HepG2 (cell line): Measurements from ENCODE around the gene SCFD2. TPM values are rescaled to one million over a fixed set of nuclear protein-coding genes. Genes with fewer than 3 reads are reported as not detected.

Experiments used
- ATAC-seq: fragments of 200-7000 bp; cut with Tn5 transposase; 3 replicates; pipeline ENCODE4 v1.9.1; 2020; ENCODE audit warnings: mild to moderate bottlenecking, moderate library complexity
- BruUV-seq: library from RNA; stranded (reverse); fragments of 400-500 nt; replicated peaks from 2 replicates; lab custom pipeline; 2021; lab: Mats Ljungman, UMichigan
- CTCF ChIA-PET: fragments of 300-600 bp; formaldehyde crosslinking; extraction: SDS; loops from one replicate; lab custom pipeline; 2021; ENCODE audit warnings: low total read pairs, inconsistent platforms, low intra/inter-chr PET ratio; lab: Yijun Ruan, JAX
- POLR2A ChIA-PET: fragments of 350-600 bp; sonication (Branson Sonifier 250); formaldehyde crosslinking; loops from one replicate; lab custom pipeline; 2020; ENCODE audit warnings: antibody characterized with exemption, inconsistent platforms; lab: Yijun Ruan, JAX
- DNase-seq: peaks from one replicate; pipeline ENCODE4 v3.0.0-alpha.2; 2015; ENCODE audit warnings: low spot score
- FAIRE-seq: peaks from 3 replicates; lab custom pipeline; 2011; peaks lifted over from hg19 to GRCh38; lab: Jason Lieb, UNC
- H2AFZ ChIP-seq: one replicate; pipeline ENCODE4 v1.6.1; 2011; ENCODE audit warnings: low read length, inconsistent platforms
- H3K27ac ChIP-seq: fragments of 300-600 bp; 3 replicates; pipeline ENCODE4 v1.8.0; 2011; ENCODE audit warnings: mixed run types, mild to moderate bottlenecking, mixed read lengths, low read length, inconsistent platforms; ENCODE audit not compliant: insufficient read depth; ENCODE audit errors: extremely low read length
- H3K27me3 ChIP-seq, 2 experiments: fragments of 200-600 bp in 1 of 2; 2 replicates in 1 of 2; 3 replicates in 1 of 2; pipeline versions ENCODE4 v1.6.0 to v1.8.0; 2011; ENCODE audit warnings: low read length in 2 of 2, mild to moderate bottlenecking in 2 of 2, moderate library complexity in 2 of 2, inconsistent platforms in 1 of 2; ENCODE audit not compliant: insufficient read depth in 2 of 2, control insufficient read depth in 1 of 2
- H3K36me3 ChIP-seq, 2 experiments: fragments of 200-600 bp in 1 of 2; replicated peaks in 1 of 2; 2 replicates in 1 of 2; 3 replicates in 1 of 2; pipeline versions ENCODE4 v1.5.1 to v1.8.0; 2011; ENCODE audit warnings: low read length in 2 of 2, inconsistent platforms in 1 of 2; ENCODE audit not compliant: insufficient read depth in 2 of 2, control insufficient read depth in 1 of 2
- H3K4me1 ChIP-seq: 2 replicates; pipeline ENCODE4 v1.5.1; 2012; ENCODE audit warnings: low read length, inconsistent platforms; ENCODE audit not compliant: insufficient read depth
- H3K4me2 ChIP-seq: 2 replicates; pipeline ENCODE4 v1.6.0; 2011; ENCODE audit warnings: low read depth, low read length, inconsistent platforms
- H3K4me3 ChIP-seq, 3 experiments: fragments of 200-600 bp in 1 of 3; sonication (generic), shearing (Covaris generic) in 1 of 3; replicated peaks in 1 of 3; 2 replicates each; pipeline ENCODE4 v1.5.1; 2011 to 2016; ENCODE audit warnings: low read length in 3 of 3, inconsistent platforms in 2 of 3, low read depth in 2 of 3, mild to moderate bottlenecking in 2 of 3, control low read depth in 1 of 3, mixed read lengths in 1 of 3; ENCODE audit not compliant: insufficient read depth in 1 of 3
- H3K79me2 ChIP-seq: one replicate; pipeline ENCODE4 v1.6.1; 2011; ENCODE audit warnings: low read length, inconsistent platforms; ENCODE audit not compliant: insufficient read depth
- H3K9ac ChIP-seq: 2 replicates; pipeline ENCODE4 v1.6.0; 2011; ENCODE audit warnings: mild to moderate bottlenecking, low read depth, low read length, inconsistent platforms; ENCODE audit not compliant: insufficient read depth
- H3K9me3 ChIP-seq: 2 replicates; pipeline ENCODE4 v1.5.1; 2012; ENCODE audit warnings: mild to moderate bottlenecking, low read length
- H4K20me1 ChIP-seq: 2 replicates; pipeline ENCODE4 v1.6.0; 2011; ENCODE audit warnings: inconsistent platforms, mild to moderate bottlenecking, low read length, moderate library complexity; ENCODE audit not compliant: insufficient read depth
- ELF3 ChIP-seq: IDR thresholded peaks from 2 replicates; pipeline ENCODE4 v1.6.1; 2016; ENCODE audit warnings: missing genetic modification reagents, missing compliant biosample characterization
- KMT2A ChIP-seq: sonication (generic); formaldehyde crosslinking; IDR thresholded peaks from 2 replicates; pipeline ENCODE4 v1.4.0; 2020; ENCODE audit warnings: missing genetic modification reagents
- MEIS2 ChIP-seq: sonication (generic); formaldehyde crosslinking; IDR thresholded peaks from 2 replicates; pipeline ENCODE4 v1.9.0; 2021; ENCODE audit warnings: mild to moderate bottlenecking, missing genetic modification reagents
- SOX13 ChIP-seq, 3 experiments: fragments of 450-650 bp in 1 of 3; sonication (generic) in 1 of 3; formaldehyde crosslinking in 1 of 3; IDR thresholded peaks in 2 of 3; conservative IDR thresholded peaks in 1 of 3; 2 replicates each; pipeline versions ENCODE4 v1.5.0 to v1.6.1; 2016 to 2020; ENCODE audit warnings: antibody characterized with exemption in 1 of 3, mild to moderate bottlenecking in 1 of 3, missing compliant biosample characterization in 1 of 3, missing genetic modification reagents in 1 of 3, moderate library complexity in 1 of 3
- TFAP4 ChIP-seq: sonication (generic); IDR thresholded peaks from 2 replicates; pipeline ENCODE4 v1.6.1; 2016; ENCODE audit warnings: low read depth, borderline replicate concordance
- ZBTB34 ChIP-seq: sonication (generic); formaldehyde crosslinking; IDR thresholded peaks from 2 replicates; pipeline ENCODE4 v1.8.0; 2022; ENCODE audit warnings: mild to moderate bottlenecking, missing genetic modification reagents
- ZMYM3 ChIP-seq: sonication (generic); formaldehyde crosslinking; IDR thresholded peaks from 2 replicates; pipeline ENCODE4 v1.5.1; 2020; ENCODE audit warnings: mild to moderate bottlenecking, missing genetic modification reagents
- ZNF547 ChIP-seq: sonication (generic); formaldehyde crosslinking; IDR thresholded peaks from 2 replicates; pipeline ENCODE4 v1.5.1; 2020; ENCODE audit warnings: mild to moderate bottlenecking, missing genetic modification reagents
- ZNF687 ChIP-seq: sonication (generic); formaldehyde crosslinking; IDR thresholded peaks from 2 replicates; pipeline ENCODE4 v1.5.1; 2020; ENCODE audit warnings: mild to moderate bottlenecking, missing genetic modification reagents, moderate library complexity
- ZNF773 ChIP-seq: sonication (generic); formaldehyde crosslinking; IDR thresholded peaks from 2 replicates; pipeline ENCODE4 v1.4.0; 2020; ENCODE audit warnings: missing genetic modification reagents, borderline replicate concordance
- ZNF83 ChIP-seq: sonication (generic); formaldehyde crosslinking; IDR thresholded peaks from 2 replicates; pipeline ENCODE4 v1.4.0; 2020; ENCODE audit warnings: missing genetic modification reagents, mild to moderate bottlenecking, borderline replicate concordance
- WGBS: methylation state at CpG from one replicate; pipeline ENCODE4 v1.1.6; 2017; ENCODE audit warnings: low lambda C conversion rate; 5-methylcytosine and 5-hydroxymethylcytosine counted together
- in situ Hi-C: cut with HindIII; loops from 2 replicates; pipeline ENCODE4 v1.10.0; 2017; ENCODE audit warnings: low pct_unique_long_range_greater_than_20kb; ENCODE audit not compliant: extremely low pct_ligation_motif_present
- intact Hi-C: fragments of 100-400 bp; cut with micrococcal nuclease; formaldehyde crosslinking; loops from one replicate; pipeline ENCODE4 v1.10.0; 2022; ENCODE audit not compliant: unreplicated experiment
- polyA plus RNA-seq, 8 experiments: library from polyadenylated mRNA; depleted of rRNA in 3 of 8; stranded (reverse) in 7 of 8; unstranded in 1 of 8; fragments of >200 nt; fragmentation: Illumina TruSeq in 4 of 8; extraction: Trizol in 4 of 8; gene quantifications; 2 replicates each; pipeline versions ENCODE4 v1.2.1 to v1.2.3, GENCODE V29; 2011 to 2016; ENCODE audit warnings: low read depth in 4 of 8, missing spikeins in 1 of 8, mixed read lengths in 1 of 8; ENCODE audit not compliant: insufficient read depth in 1 of 8
- total RNA-seq, 5 experiments: library from RNA; depleted of rRNA; stranded (reverse); fragments of >200 nt; fragmentation: Illumina TruSeq; extraction: Trizol; gene quantifications; 2 replicates each; pipeline ENCODE4 v1.2.3, GENCODE V29; 2016; ENCODE audit warnings: low read depth in 1 of 5
- TF ChIP-seq, protein P1 (sequence below): sonication (generic); formaldehyde crosslinking; IDR thresholded peaks from 2 replicates; pipeline ENCODE4 v1.5.0; 2020; ENCODE audit warnings: missing genetic modification reagents

SCFD2 gene
- total and polyA plus RNA-seq, 2 of the 13 experiments (the other 11 are each of a cell fraction or from before 2014, with no cell fraction given), result 4.6 to 15.6 TPM

GRCh38 chr4:52824603-52825459 is 541.0 kb downstream of the SCFD2 start:
- POLR2A ChIA-PET, result interaction anchor here (1.0 kb wide), 1 partner anchor 113 kb away, joined by 3 read pairs; no protein-coding TSS in a partner anchor
- Histone ChIP-seq H3K4me2 (peak overlapping the region; percentile 89), H3K9ac (no peak overlapping the region), H3K36me3 (no peaks in the 10 kb centered on the region), H3K79me2 (no peaks in the 10 kb centered on the region), H2AFZ (no peak overlapping the region), H3K9me3 (no peaks in the 10 kb centered on the region), H4K20me1 (no peaks in the 10 kb centered on the region), H3K27ac (no peak overlapping the region), H3K4me3 (peak overlapping the region in 2 of 3 experiments; percentile 15 to 58; a peak in 4 of 6 replicates), H3K27me3 (no peaks in the 10 kb centered on the region), H3K4me1 (peaks cover 19% of the 10 kb centered on the region)
- peak; percentile 67 for DNase-seq
- no peak for FAIRE-seq
- ATAC-seq, result peak; percentile 92
- 3% methylated on average over 10 of the region's 12 CpGs for WGBS
- no TSS peak for BruUV-seq
- intact Hi-C loops, result no loop called here
- CTCF ChIA-PET, result no interaction called here
- in situ Hi-C loops, result no loop called here
- TF ChIP-seq ZMYM3 (CRISPR knock-in tag), result 0 out of 2 replicates have a peak, but pooled peaks have one; percentile 28
- TF ChIP-seq ZNF547, result no peak
- TF ChIP-seq, protein P1, sequence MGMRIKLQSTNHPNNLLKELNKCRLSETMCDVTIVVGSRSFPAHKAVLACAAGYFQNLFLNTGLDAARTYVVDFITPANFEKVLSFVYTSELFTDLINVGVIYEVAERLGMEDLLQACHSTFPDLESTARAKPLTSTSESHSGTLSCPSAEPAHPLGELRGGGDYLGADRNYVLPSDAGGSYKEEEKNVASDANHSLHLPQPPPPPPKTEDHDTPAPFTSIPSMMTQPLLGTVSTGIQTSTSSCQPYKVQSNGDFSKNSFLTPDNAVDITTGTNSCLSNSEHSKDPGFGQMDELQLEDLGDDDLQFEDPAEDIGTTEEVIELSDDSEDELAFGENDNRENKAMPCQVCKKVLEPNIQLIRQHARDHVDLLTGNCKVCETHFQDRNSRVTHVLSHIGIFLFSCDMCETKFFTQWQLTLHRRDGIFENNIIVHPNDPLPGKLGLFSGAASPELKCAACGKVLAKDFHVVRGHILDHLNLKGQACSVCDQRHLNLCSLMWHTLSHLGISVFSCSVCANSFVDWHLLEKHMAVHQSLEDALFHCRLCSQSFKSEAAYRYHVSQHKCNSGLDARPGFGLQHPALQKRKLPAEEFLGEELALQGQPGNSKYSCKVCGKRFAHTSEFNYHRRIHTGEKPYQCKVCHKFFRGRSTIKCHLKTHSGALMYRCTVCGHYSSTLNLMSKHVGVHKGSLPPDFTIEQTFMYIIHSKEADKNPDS (CRISPR knock-in tag), result no peak
- no peak for TF ChIP-seq ZNF773 (CRISPR knock-in tag)
- peak; percentile 66 for TF ChIP-seq MEIS2 (CRISPR knock-in tag)
- 0 out of 2 replicates have a peak, but pooled peaks have one; percentile 27 for TF ChIP-seq ZBTB34 (CRISPR knock-in tag)
- peak; percentile 64 for TF ChIP-seq ELF3 (CRISPR knock-in tag)
- TF ChIP-seq KMT2A (CRISPR knock-in tag), result 0 out of 2 replicates have a peak, but pooled peaks have one; percentile 26
- no peak for TF ChIP-seq ZNF83 (CRISPR knock-in tag)
- TF ChIP-seq TFAP4, result 0 out of 2 replicates have a peak, but pooled peaks have one; percentile 18
- peak; percentile 64 for TF ChIP-seq ZNF687 (CRISPR knock-in tag)
- TF ChIP-seq SOX13 (IDR thresholded peaks at IDR 0.05), result no peak
- TF ChIP-seq SOX13 (CRISPR knock-in tag; conservative IDR thresholded peaks at IDR 0.05 in 1 of 2, IDR thresholded peaks at IDR 0.05 in 1 of 2), result peak in 1 of 2 experiments; percentile 44; a peak in 1 of 4 replicates
